ENCODE data around the gene ALB.
"Not testable (repeated sequence)": the region's sequence is repeated elsewhere in the genome, so short reads cannot be mapped to it uniquely, and the experiment has no call there.

The ALB gene

GRCh38 chr4:73387552-73387951 lies 16.5 kb upstream of the ALB start:
- H2AFZ ChIP-seq (ENCODE audit: low read depth) = no peak overlapping the region
- TF ChIP-seq, protein P1, sequence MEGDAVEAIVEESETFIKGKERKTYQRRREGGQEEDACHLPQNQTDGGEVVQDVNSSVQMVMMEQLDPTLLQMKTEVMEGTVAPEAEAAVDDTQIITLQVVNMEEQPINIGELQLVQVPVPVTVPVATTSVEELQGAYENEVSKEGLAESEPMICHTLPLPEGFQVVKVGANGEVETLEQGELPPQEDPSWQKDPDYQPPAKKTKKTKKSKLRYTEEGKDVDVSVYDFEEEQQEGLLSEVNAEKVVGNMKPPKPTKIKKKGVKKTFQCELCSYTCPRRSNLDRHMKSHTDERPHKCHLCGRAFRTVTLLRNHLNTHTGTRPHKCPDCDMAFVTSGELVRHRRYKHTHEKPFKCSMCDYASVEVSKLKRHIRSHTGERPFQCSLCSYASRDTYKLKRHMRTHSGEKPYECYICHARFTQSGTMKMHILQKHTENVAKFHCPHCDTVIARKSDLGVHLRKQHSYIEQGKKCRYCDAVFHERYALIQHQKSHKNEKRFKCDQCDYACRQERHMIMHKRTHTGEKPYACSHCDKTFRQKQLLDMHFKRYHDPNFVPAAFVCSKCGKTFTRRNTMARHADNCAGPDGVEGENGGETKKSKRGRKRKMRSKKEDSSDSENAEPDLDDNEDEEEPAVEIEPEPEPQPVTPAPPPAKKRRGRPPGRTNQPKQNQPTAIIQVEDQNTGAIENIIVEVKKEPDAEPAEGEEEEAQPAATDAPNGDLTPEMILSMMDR (conservative IDR thresholded peaks at IDR 0.05; ENCODE audit: low read depth, low read length) = no peak
- H3K36me3 ChIP-seq (ENCODE audit: insufficient read depth) = no peaks in the 10 kb centered on the region
- H3K27ac ChIP-seq = no peak overlapping the region
- H4K20me1 ChIP-seq (ENCODE audit: insufficient read depth) = no peaks in the 10 kb centered on the region
- no peak overlapping the region for H3K4me3 ChIP-seq (IDR thresholded peaks at IDR 0.05; ENCODE audit: insufficient read depth, low read depth, low read length)
- H3K9ac ChIP-seq = no peak overlapping the region
- H3K4me2 ChIP-seq = no peak overlapping the region
- no peaks in the 10 kb centered on the region for H3K4me1 ChIP-seq (ENCODE audit: low read depth, poor library complexity, severe bottlenecking)
- no peaks in the 10 kb centered on the region for H3K27me3 ChIP-seq (ENCODE audit: insufficient read depth, low read depth)
- no peaks in the 10 kb centered on the region for H3K79me2 ChIP-seq (ENCODE audit: insufficient read depth, low read depth)

- H3K4me1 ChIP-seq (ENCODE audit: low read depth, poor library complexity, severe bottlenecking) = no peaks in the 10 kb centered on the region
- TF ChIP-seq, protein P1 (conservative IDR thresholded peaks at IDR 0.05; ENCODE audit: low read depth, low read length) = no peak
Observed at GRCh38 chr4:73388887-73389286, 15.2 kb upstream of the ALB start.

DNA sequence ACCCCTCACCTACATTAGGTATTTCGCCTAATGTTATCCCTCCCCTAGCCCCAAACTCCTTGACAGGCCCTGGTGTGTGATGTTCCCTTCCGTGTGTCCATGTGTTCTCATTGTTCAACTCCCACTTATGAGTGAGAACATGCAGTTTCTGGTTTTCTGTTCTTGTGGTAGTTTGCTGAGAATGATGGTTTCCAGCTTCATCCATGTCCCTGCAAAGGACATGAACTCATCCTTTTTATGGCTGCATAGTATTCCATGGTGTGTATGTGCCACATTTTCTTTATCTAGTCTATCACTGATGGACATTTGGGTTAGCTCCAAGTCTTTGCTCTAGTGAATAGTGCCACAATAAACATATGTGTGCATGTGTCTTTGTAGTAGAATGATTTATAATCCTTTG lies 14.4 kb upstream of the ALB start:
- H2AFZ ChIP-seq (ENCODE audit: low read depth); H3K4me3 ChIP-seq (IDR thresholded peaks at IDR 0.05; ENCODE audit: insufficient read depth, low read depth, low read length); H3K36me3 ChIP-seq (ENCODE audit: insufficient read depth); H3K79me2 ChIP-seq (ENCODE audit: insufficient read depth, low read depth); H4K20me1 ChIP-seq (ENCODE audit: insufficient read depth); H3K4me2 ChIP-seq; H3K9ac ChIP-seq; H3K4me1 ChIP-seq (ENCODE audit: low read depth, poor library complexity, severe bottlenecking); H3K27ac ChIP-seq; H3K27me3 ChIP-seq (ENCODE audit: insufficient read depth, low read depth): not testable (repeated sequence)

More at GRCh38 chr4:73388887-73389286, 15.2 kb upstream of the ALB start:
- H3K27me3 ChIP-seq (ENCODE audit: insufficient read depth, low read depth) = no peaks in the 10 kb centered on the region
- no peak overlapping the region for H3K4me3 ChIP-seq (IDR thresholded peaks at IDR 0.05; ENCODE audit: insufficient read depth, low read depth, low read length)
- H3K79me2 ChIP-seq (ENCODE audit: insufficient read depth, low read depth) = no peaks in the 10 kb centered on the region
- no peak overlapping the region for H3K9ac ChIP-seq
- no peaks in the 10 kb centered on the region for H3K36me3 ChIP-seq (ENCODE audit: insufficient read depth)
- H2AFZ ChIP-seq (ENCODE audit: low read depth) = no peak overlapping the region
- no peak overlapping the region for H3K4me2 ChIP-seq
- no peak overlapping the region for H3K27ac ChIP-seq
- H4K20me1 ChIP-seq (ENCODE audit: insufficient read depth) = no peaks in the 10 kb centered on the region

- Histone ChIP-seq H3K4me3 (IDR thresholded peaks at IDR 0.05; ENCODE audit: insufficient read depth, low read depth, low read length) (no peak overlapping the region), H4K20me1 (ENCODE audit: insufficient read depth) (no peaks in the 10 kb centered on the region), H3K27me3 (ENCODE audit: insufficient read depth, low read depth) (no peaks in the 10 kb centered on the region), H3K4me2 (no peak overlapping the region), H2AFZ (ENCODE audit: low read depth) (no peak overlapping the region), H3K27ac (no peak overlapping the region), H3K9ac (no peak overlapping the region), H3K4me1 (ENCODE audit: low read depth, poor library complexity, severe bottlenecking) (no peaks in the 10 kb centered on the region), H3K79me2 (ENCODE audit: insufficient read depth, low read depth) (no peaks in the 10 kb centered on the region), H3K36me3 (ENCODE audit: insufficient read depth) (no peaks in the 10 kb centered on the region)
- TF ChIP-seq, protein P1 (conservative IDR thresholded peaks at IDR 0.05; ENCODE audit: low read depth, low read length) = no peak
Observed at GRCh38 chr4:73391774-73392173, 12.3 kb upstream of the ALB start.

- Histone ChIP-seq H2AFZ (ENCODE audit: low read depth) (no peak overlapping the region), H3K27ac (no peak overlapping the region)
Observed at GRCh38 chr4:73392936-73393335, 11.2 kb upstream of the ALB start.

More at GRCh38 chr4:73392936-73393335, 11.2 kb upstream of the ALB start:
- no peak overlapping the region for H3K9ac ChIP-seq
- TF ChIP-seq, protein P1 (conservative IDR thresholded peaks at IDR 0.05; ENCODE audit: low read depth, low read length) = no peak
- no peaks in the 10 kb centered on the region for H4K20me1 ChIP-seq (ENCODE audit: insufficient read depth)
- H3K36me3 ChIP-seq (ENCODE audit: insufficient read depth) = no peaks in the 10 kb centered on the region
- no peaks in the 10 kb centered on the region for H3K4me1 ChIP-seq (ENCODE audit: low read depth, poor library complexity, severe bottlenecking)
- H3K4me2 ChIP-seq = no peak overlapping the region
- H3K79me2 ChIP-seq (ENCODE audit: insufficient read depth, low read depth) = no peaks in the 10 kb centered on the region
- no peaks in the 10 kb centered on the region for H3K27me3 ChIP-seq (ENCODE audit: insufficient read depth, low read depth)
- H3K4me3 ChIP-seq (IDR thresholded peaks at IDR 0.05; ENCODE audit: insufficient read depth, low read depth, low read length) = no peak overlapping the region
